C4-2B (cell line): ENCODE measurements around the gene NOTCH4.

Experiments
- H3K27ac ChIP-seq: fragments of 450-650 bp; 2 replicates; pipeline ENCODE4 v1.5.1; 2017
- CTCF ChIP-seq: fragments of 450-650 bp; conservative IDR thresholded peaks from 2 replicates; pipeline ENCODE4 v1.5.1; 2017; ENCODE audit warnings: mild to moderate bottlenecking
- ZFX ChIP-seq: fragments of 450-650 bp; IDR thresholded peaks from 2 replicates; pipeline ENCODE4 v1.6.1; 2017

Gene NOTCH4

GRCh38 chr6:32149932-32150870 is 73.7 kb downstream of the NOTCH4 start:
- TF ChIP-seq ZFX (no peak), CTCF (no peak)
- no peak overlapping the region for H3K27ac ChIP-seq

GRCh38 chr6:32149092-32149755 is 74.6 kb downstream of the NOTCH4 start:
- no peak overlapping the region for H3K27ac ChIP-seq
- TF ChIP-seq CTCF (no peak), ZFX (no peak)

- TF ChIP-seq CTCF: no peak; the same call in 1 of the 2 replicates
- no peak for TF ChIP-seq ZFX
- no peak overlapping the region for H3K27ac ChIP-seq
Measured at GRCh38 chr6:32148289-32149091, 75.4 kb downstream of the NOTCH4 start.

- TF ChIP-seq ZFX: no peak
- no peak for TF ChIP-seq CTCF
- no peak overlapping the region for H3K27ac ChIP-seq
Measured at GRCh38 chr6:32147401-32148132, 76.3 kb downstream of the NOTCH4 start.

- H3K27ac ChIP-seq: no peak overlapping the region
- TF ChIP-seq ZFX (no peak), CTCF (no peak)
Measured at GRCh38 chr6:32146687-32147086, 77.2 kb downstream of the NOTCH4 start.

GRCh38 chr6:32146287-32146686 is 77.6 kb downstream of the NOTCH4 start:
- TF ChIP-seq CTCF (no peak), ZFX (no peak)
- no peak overlapping the region for H3K27ac ChIP-seq
